Activated T-cell treated with anti-CD3 and anti-CD28 coated beads, Interleukin-2, amount 50 U/mL, for 24 hours (primary cell): ENCODE data around the gene ADARB2.

Experiments used
- DNase-seq: peaks from one replicate; pipeline ENCODE4 v3.0.0-alpha.2; 2020
- H3K27ac Mint-ChIP-seq: 2 replicates; pipeline ENCODE4 v1.8.0; 2020; ENCODE audit warnings: mild to moderate bottlenecking, mixed read lengths
- H3K27me3 Mint-ChIP-seq: 2 replicates; pipeline ENCODE4 v1.8.0; 2020; ENCODE audit warnings: mixed read lengths
- H3K36me3 Mint-ChIP-seq: 2 replicates; pipeline ENCODE4 v1.8.0; 2020; ENCODE audit warnings: low read depth, mixed read lengths
- H3K4me1 Mint-ChIP-seq: 2 replicates; pipeline ENCODE4 v1.8.0; 2020; ENCODE audit warnings: low read depth, mixed read lengths
- H3K4me3 Mint-ChIP-seq: 2 replicates; pipeline ENCODE4 v1.8.0; 2020; ENCODE audit warnings: mild to moderate bottlenecking, moderate library complexity, mixed read lengths
- H3K9me3 Mint-ChIP-seq: 2 replicates; pipeline ENCODE4 v1.8.0; 2020; ENCODE audit warnings: mixed read lengths

The ADARB2 gene

DNA sequence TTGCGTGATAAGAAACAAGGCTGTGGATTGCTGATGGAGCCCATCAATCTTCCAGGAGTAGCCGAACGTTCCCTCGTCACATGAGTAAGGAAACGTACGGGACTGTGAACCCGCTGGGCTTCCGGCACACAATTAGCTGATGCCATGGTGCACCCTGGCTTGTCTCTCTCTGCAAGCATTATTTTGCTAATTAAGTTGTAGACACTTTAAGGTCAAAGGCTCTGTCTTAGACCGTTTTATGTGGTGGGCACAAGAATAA lies 50.9 kb downstream of the ADARB2 start:
- Mint-ChIP-seq H3K36me3 (no peaks in the 10 kb centered on the region), H3K27ac (no peak overlapping the region), H3K4me1 (no peaks in the 10 kb centered on the region), H3K9me3 (no peaks in the 10 kb centered on the region), H3K4me3 (no peak overlapping the region), H3K27me3 (peaks cover 14% of the 10 kb centered on the region)
- DNase-seq = no peak

DNA sequence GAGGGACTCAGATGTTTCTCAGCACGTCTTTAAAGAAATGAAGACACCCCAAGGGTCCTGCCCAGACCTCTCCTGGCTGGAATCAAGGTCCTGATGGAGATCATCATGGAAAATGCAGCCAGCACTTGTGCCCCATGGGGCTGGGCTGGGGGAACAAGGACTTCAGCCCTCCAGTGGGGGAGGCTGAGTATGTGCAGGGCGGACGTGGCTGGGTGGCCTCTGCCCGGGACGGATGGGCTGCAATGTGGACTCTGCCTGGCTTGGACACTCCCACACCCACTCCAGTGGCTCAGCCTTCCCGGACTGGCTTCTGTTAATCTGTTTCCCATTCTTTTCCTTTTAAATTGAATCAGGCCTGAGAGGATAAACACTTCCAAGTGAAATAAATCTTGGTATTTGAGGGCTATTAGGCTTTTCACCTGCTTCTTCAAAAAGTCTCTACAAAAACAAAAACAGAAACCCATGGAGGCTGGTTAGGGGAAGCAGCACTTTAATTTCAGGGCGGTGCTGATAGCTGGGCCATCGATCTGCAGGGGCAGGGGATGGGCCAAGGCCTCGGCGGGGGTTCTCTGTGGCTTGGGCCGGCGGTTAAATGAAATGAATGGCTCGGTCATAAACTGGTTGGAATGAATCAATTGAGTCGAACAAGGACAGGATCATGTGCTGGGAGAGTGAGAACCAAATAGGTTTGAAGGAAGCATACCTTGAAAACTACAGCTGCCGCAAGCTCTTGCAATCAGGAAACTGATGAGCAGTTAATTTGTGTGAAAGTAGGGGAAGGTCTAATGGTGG lies 51.4 kb downstream of the ADARB2 start:
- Mint-ChIP-seq H3K27me3 (peaks cover 12% of the 10 kb centered on the region), H3K9me3 (no peaks in the 10 kb centered on the region), H3K36me3 (no peaks in the 10 kb centered on the region), H3K27ac (no peak overlapping the region), H3K4me1 (no peaks in the 10 kb centered on the region), H3K4me3 (no peak overlapping the region)
- DNase-seq = no peak

DNA sequence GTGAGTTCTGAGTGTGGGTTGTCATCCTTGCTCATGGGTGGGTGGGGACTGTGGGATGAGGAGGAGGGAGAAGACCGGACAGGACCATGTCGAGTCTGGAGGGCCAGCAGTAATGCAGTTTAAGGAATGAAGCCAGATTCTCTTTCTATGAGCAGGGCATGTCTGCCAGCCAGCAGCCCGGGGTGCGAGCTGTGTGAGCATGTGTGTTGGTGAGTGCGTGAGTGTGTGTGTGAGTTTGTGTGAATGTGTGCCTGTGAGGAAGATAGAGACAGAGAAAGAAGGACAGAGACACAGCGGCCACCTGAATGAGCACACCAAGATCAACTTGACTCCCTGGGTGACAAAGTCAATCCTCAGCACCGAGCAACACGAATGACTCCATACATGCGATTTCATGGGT lies 52.3 kb downstream of the ADARB2 start:
- peaks cover 7% of the 10 kb centered on the region for H3K27me3 Mint-ChIP-seq
- DNase-seq = no peak
- H3K36me3 Mint-ChIP-seq = no peaks in the 10 kb centered on the region
- no peaks in the 10 kb centered on the region for H3K4me1 Mint-ChIP-seq
- H3K4me3 Mint-ChIP-seq = no peak overlapping the region
- no peak overlapping the region for H3K27ac Mint-ChIP-seq
- H3K9me3 Mint-ChIP-seq = no peaks in the 10 kb centered on the region

DNA sequence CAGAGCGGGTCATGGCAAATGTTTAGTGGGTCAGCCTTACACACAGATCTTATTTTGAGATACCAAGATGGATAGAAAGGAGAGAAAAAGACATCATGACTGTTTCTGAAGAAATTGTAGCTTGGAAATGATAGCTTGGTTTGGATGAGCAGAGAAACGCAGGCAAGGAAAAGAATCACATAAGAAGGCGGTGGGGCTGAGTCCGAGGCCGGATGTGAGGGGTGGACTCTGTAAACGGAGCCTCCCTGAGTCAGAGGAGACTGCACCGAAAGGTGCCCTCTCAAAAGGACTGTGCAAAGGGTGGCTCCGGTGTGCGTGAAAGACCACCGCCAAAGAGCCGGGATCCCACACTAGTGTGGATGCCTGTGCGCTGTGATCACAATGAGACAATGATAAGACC lies 53.7 kb downstream of the ADARB2 start:
- DNase-seq = no peak
- H3K27me3 Mint-ChIP-seq = peaks cover 2% of the 10 kb centered on the region
- no peaks in the 10 kb centered on the region for H3K9me3 Mint-ChIP-seq
- H3K36me3 Mint-ChIP-seq = no peaks in the 10 kb centered on the region
- no peak overlapping the region for H3K27ac Mint-ChIP-seq
- H3K4me3 Mint-ChIP-seq = no peak overlapping the region
- no peaks in the 10 kb centered on the region for H3K4me1 Mint-ChIP-seq

DNA sequence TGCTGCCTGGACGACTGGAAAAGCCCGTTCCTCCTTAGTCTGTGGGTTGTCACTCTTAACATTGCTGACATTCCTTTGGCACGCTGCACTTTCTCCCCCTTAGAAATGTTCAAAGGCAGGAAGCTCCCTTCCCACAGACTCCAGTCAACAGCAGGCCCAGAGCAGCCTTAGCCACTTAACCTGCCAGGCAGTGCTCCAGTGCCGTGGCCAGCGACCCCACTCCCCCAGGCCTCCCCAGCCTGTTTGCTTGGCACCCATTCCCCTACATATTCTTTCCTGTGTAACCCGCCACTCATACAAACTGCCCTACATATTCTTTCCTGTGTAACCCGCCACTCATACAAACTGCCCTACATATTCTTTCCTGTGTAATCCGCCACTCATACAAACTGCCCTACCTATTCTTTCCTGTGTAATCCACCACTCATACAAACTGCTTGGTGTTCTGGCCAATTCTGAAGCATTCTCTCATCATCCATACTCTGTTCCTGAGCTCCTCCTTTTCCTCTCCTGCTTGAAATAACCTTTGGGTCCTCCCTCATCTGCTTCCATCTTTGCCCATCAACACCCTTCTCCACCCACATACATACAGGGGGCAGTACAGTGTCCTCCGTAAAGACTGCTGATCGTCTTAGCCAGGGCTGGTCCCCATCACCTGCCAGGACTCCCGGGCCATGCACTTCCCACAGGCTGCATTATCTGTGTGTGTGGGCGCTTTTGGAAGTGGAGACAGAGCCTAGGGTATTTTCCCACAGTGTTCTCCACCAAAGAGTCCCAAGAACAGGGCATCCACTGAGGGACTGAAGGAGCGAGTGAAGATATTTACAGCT lies 57.3 kb downstream of the ADARB2 start:
- Mint-ChIP-seq H3K4me1 (no peaks in the 10 kb centered on the region), H3K4me3 (no peak overlapping the region), H3K9me3 (no peaks in the 10 kb centered on the region), H3K27me3 (peaks cover 8% of the 10 kb centered on the region), H3K36me3 (no peaks in the 10 kb centered on the region), H3K27ac (no peak overlapping the region)
- DNase-seq = no peak

DNA sequence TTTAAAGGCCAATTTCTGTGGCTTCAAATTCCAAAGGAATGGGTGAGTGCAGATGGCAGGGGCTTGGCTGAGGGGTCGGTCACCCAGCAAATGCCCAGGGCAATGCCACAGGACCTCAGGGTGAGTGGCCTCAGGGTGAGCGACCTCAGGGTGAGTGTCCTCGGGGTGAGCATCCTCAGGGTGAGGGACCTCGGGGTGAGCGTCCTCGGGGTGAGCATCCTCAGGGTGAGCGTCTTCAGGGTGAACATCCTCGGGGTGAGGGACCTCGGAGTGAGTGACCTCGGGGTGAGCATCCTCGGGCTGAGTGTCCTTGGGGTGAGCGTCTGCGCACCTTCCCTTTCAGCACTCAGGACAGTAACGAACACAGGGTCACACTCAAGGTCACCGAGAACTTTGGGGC lies 59.2 kb downstream of the ADARB2 start:
- no peaks in the 10 kb centered on the region for H3K36me3 Mint-ChIP-seq
- peaks cover 1% of the 10 kb centered on the region for H3K4me1 Mint-ChIP-seq
- H3K27ac Mint-ChIP-seq = no peak overlapping the region
- H3K27me3 Mint-ChIP-seq = peaks cover 8% of the 10 kb centered on the region
- no peaks in the 10 kb centered on the region for H3K9me3 Mint-ChIP-seq
- DNase-seq = no peak
- no peak overlapping the region for H3K4me3 Mint-ChIP-seq

DNA sequence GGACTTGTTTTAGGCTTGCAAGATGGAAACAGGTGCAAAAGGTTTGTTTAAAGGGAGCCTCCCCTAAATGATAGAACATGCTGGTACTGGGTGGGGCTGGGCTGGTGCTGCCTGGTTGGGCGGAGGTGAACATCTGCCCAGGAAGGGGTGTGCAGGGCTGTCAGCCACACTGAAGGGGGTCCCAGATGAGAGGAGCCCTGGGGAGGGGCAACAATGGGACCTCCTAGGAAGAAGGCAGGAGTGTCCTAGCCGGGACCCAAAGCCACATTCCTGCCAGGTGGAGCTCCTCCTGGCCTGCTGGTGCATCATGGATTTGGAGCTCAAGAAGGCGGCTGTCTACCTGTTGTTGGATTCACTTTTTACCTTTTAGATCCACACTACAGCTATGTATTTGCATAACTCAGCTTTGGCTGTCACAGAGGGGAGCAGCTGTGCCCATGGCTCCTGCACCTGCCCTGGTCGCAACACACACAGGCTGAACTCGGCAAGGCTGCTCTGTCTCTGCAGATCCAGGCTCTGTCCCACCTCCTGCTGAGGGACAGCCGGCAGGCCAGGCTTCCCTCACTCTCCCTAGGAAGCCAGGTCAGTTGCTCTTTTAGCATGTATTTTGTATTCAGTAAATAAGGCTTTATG lies 59.9 kb downstream of the ADARB2 start:
- Mint-ChIP-seq H3K9me3 (no peaks in the 10 kb centered on the region), H3K27ac (no peak overlapping the region), H3K27me3 (peaks cover 8% of the 10 kb centered on the region), H3K36me3 (no peaks in the 10 kb centered on the region), H3K4me3 (no peak overlapping the region), H3K4me1 (peaks cover 1% of the 10 kb centered on the region)
- no peak for DNase-seq

DNA sequence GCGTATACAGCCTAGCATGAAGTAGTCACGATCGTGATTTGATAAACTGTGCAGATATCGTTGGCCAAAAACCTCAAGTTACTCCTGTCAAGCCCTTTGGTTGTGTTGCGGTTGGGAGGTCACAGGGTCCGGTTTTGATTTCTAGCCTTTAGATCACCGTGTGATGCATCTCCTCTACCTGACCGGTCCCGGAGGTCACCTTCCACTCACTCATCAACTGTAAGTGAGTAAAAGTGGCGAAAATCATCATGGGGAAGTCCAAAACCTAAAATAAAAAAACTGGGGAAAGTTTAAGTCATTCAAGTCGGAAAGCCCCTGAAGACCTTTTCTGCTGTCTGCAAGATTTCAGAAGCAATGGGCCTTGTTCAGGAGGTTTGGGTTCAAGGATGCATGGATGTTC lies 62.8 kb downstream of the ADARB2 start:
- Mint-ChIP-seq H3K9me3 (no peaks in the 10 kb centered on the region), H3K4me3 (no peak overlapping the region), H3K36me3 (no peaks in the 10 kb centered on the region), H3K27me3 (peaks cover 8% of the 10 kb centered on the region), H3K4me1 (peaks cover 1% of the 10 kb centered on the region), H3K27ac (no peak overlapping the region)
- no peak for DNase-seq

DNA sequence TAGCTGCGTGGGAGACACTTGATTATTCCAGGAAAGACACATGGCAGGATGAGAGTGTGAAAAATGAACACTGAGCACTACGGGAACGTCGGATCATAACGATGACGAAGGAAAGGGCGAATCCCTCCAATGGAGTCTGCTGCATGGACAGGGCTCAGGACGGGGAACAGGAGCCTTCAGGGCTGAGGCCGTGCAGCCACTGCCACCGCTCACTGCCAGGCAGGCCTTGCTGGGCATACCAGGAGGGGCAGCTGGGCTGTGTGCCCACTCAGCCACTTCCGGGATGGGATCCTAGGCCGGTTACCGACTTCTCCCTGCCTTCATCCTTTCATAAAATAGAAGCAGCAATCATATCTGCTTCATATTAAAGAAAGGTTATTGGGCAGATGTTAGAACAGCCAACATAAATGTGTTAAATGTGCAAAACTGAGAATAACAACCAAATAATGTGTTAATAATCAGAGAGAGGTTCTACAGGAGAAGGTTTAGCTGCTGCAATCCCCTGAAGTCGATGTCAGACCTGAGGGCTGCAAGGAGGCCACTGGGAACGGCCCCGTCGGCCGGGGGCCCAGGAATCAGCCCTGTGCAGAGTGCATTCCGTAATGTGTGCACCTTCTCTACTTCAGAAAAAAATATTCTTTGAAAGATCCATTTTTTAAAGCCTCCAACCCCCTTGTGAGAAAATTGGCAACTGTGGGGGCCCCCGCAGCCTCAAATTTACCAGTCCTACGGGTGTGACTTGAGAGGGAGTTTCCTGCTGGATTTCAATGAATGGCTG lies 63.6 kb downstream of the ADARB2 start:
- Mint-ChIP-seq H3K4me3 (no peak overlapping the region), H3K27ac (no peak overlapping the region), H3K36me3 (no peaks in the 10 kb centered on the region), H3K27me3 (peaks cover 8% of the 10 kb centered on the region), H3K9me3 (no peaks in the 10 kb centered on the region), H3K4me1 (peaks cover 1% of the 10 kb centered on the region)
- no peak for DNase-seq

DNA sequence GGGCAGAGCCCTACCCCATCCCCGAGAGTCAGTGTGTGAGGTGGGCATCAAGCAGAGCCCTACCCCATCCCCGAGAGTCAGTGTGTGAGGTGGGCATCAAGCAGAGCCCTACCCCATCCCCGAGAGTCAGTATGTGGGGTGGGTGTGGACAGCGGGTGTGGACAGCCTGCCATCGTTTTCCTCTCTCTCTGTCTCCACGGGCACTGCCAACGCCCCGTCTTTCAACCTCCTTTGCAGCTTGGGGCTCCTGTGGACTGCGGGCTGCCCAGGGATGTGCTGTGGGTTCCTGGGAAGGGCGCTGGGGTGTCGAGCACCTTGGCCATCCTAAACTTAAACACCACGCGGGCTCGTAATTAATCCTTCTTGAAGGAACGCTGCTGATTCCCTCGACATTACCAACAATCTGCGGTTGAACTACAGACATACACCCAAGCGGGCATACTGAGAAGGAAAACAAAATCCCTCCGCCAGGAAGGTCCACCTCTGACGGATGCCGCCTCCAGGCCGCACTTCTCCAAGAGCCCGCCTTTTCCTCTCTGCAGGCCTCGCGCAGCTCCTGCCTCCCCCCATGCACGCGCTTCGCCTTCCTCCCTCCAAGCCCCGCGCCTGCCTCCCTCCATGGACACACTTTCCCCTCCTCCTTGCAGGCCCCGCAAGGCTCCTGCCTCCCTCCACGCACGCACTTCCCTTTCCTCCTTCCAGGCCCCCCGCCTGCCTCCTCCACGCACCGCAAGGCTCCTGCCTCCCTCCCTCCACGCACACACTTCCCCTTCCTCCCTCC lies 65.1 kb downstream of the ADARB2 start:
- Mint-ChIP-seq H3K27ac (no peak overlapping the region), H3K9me3 (no peaks in the 10 kb centered on the region), H3K36me3 (no peaks in the 10 kb centered on the region), H3K27me3 (peaks cover 5% of the 10 kb centered on the region), H3K4me1 (peaks cover 1% of the 10 kb centered on the region), H3K4me3 (no peak overlapping the region)
- DNase-seq = no peak

DNA sequence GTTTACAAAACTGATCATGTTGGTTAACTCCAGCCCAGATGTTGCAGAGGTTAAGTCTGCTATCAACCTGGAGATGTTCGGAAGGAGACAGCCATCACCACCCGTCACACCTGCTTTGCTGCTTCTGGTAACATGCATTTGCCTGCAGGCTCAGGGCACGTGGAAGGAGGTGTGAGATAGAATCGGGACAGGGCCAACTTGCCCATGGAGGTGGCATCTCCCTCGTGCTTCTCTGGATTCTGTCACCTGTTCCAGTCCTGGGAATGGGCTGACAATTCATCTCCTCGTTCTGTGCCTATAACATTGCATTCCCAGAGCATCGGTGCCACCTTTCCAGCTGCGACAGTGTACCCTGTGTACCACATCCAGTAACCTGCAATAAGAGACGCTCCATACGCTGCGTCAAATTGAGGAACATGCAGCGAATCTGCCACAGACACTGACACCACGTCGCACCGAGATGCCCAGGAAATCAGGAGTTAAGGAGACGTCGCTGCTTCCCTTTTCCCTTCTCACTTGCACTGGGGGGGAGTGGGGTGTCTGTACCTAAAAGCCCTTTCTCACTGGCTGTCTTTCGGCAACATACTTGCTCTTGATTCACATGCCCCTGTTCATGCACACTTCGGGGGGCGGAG lies 65.8 kb downstream of the ADARB2 start:
- no peak overlapping the region for H3K4me3 Mint-ChIP-seq
- H3K9me3 Mint-ChIP-seq = no peaks in the 10 kb centered on the region
- H3K36me3 Mint-ChIP-seq = no peaks in the 10 kb centered on the region
- H3K4me1 Mint-ChIP-seq = peaks cover 1% of the 10 kb centered on the region
- H3K27me3 Mint-ChIP-seq = peaks cover 5% of the 10 kb centered on the region
- no peak for DNase-seq
- no peak overlapping the region for H3K27ac Mint-ChIP-seq

DNA sequence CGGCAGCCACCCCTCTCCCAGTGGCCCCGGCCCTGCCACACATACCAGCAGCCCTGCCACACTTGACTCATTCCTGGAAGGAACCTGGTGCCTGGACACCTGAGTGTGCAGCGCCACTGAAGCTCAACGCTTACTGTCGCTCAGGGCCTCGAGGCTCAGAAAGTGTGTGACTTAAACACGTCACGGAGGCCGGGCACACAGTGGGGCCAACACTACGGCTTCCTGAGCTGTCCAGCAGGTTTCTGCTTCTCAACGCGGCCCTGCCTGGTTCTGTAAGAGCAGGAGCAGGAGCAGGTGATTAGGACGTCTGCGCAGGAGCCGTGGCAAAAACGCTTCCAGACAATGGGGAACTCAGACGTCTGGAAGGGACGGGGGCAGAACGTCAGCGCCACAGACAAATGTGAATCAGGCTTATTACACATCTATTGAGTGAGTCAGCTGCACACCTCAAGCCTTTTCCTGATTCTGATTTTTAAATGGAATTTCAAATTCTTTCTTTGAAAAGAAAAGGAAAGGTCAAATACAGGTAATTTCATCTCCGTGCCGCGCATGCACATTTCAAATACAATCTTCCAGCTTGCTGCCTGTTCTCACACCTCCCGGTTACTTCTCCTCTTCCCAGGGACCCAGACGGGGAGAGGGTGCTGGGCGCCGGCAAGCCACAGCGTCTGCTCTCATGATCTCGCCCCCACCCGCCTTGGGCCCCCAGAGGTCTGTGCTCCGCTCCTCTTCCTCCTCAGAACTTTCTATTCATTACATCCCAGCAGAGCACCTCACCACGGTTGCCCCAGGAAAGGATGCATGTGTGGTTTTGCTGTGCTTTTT lies 66.6 kb downstream of the ADARB2 start:
- H3K27me3 Mint-ChIP-seq = peaks cover 5% of the 10 kb centered on the region
- H3K36me3 Mint-ChIP-seq = no peaks in the 10 kb centered on the region
- no peak overlapping the region for H3K4me3 Mint-ChIP-seq
- no peaks in the 10 kb centered on the region for H3K9me3 Mint-ChIP-seq
- no peak overlapping the region for H3K27ac Mint-ChIP-seq
- H3K4me1 Mint-ChIP-seq = peaks cover 1% of the 10 kb centered on the region
- no peak for DNase-seq

DNA sequence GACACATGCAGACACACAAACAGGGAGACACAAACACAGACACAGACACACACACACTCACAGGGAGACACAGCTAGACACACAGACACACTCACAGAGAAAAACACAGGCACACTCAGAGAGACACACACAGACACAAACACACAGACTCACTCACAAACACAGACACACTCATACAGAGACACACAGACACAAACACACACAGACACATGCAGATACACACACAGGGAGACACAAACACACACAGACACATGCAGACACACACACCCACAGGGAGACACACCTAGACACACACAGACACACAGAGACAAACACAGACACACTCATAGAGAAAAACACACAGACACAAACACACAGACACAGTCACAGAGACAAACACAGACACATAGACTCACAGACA lies 67.9 kb downstream of the ADARB2 start:
- no peaks in the 10 kb centered on the region for H3K36me3 Mint-ChIP-seq
- H3K4me3 Mint-ChIP-seq = no peak overlapping the region
- no peaks in the 10 kb centered on the region for H3K9me3 Mint-ChIP-seq
- DNase-seq = no peak
- peaks cover under 1% of the 10 kb centered on the region for H3K27me3 Mint-ChIP-seq
- no peak overlapping the region for H3K27ac Mint-ChIP-seq
- no peaks in the 10 kb centered on the region for H3K4me1 Mint-ChIP-seq
